ENCODE data around the gene SMKR1. TPM values are rescaled to one million over a fixed set of nuclear protein-coding genes. Genes with fewer than 3 reads are reported as not detected.

Gene SMKR1
- total and polyA plus RNA-seq, 9 of the 15 experiments (the other 6 are each of a cell fraction or from before 2014, with no cell fraction given), result 0.58 to 1.8 (median 0.93) TPM; not detected in 1

- BruUV-seq (replicated peaks), result no TSS peak
- DNase-seq (ENCODE audit: extremely low read depth in 1 of 4, low spot score in 3 of 4), result peak; percentile 73 to 88 (median 83)
- in situ Hi-C loops (cut with MboI), result no loop called here
- Histone ChIP-seq H3K9ac (ENCODE audit: insufficient read depth in 1 of 2, low read depth in 2 of 2, low read length in 2 of 2) (peak overlapping the region in 1 of 2 experiments; percentile 41; a peak in 1 of 4 replicates), H3K27me3 (ENCODE audit: control insufficient read depth in 2 of 2, insufficient read depth in 2 of 2, low read length in 2 of 2) (peaks cover 14 to 31% of the 10 kb centered on the region in 2 experiments; a peak in 4 of 5 replicates), H3K9me3 (replicated peaks; ENCODE audit: control insufficient read depth, insufficient read depth, low read depth, low read length) (no peaks in the 10 kb centered on the region), H3K27ac (ENCODE audit: extremely low read depth, low read depth, low read length) (no peak overlapping the region), H3K79me2 (ENCODE audit: control insufficient read depth, insufficient read depth, low read length) (no peaks in the 10 kb centered on the region), H4K20me1 (replicated peaks; ENCODE audit: control insufficient read depth, insufficient read depth, low read length) (no peaks in the 10 kb centered on the region), H3K4me2 (ENCODE audit: insufficient read depth, low read length) (peak overlapping the region; percentile 17; the same call in 1 of the 2 replicates), H2AFZ (ENCODE audit: low read depth, low read length) (peak overlapping the region; percentile 1; the same call in 1 of the 2 replicates), H3K4me1 (replicated peaks in 1 of 2; ENCODE audit: control insufficient read depth in 2 of 2, insufficient read depth in 2 of 2, low read length in 2 of 2) (peaks cover 4 to 13% of the 10 kb centered on the region in 2 experiments; a peak in 3 of 5 replicates), H3K36me3 (ENCODE audit: control insufficient read depth, insufficient read depth, low read length) (no peaks in the 10 kb centered on the region), H3K4me3 (no peak overlapping the region), H3K9me1 (ENCODE audit: control insufficient read depth, insufficient read depth, low read length) (no peaks in the 10 kb centered on the region)
- 2% methylated on average over 8 of the region's 8 CpGs for WGBS (ENCODE audit: insufficient coverage, low coverage, missing lambda C conversion rate)
- ATAC-seq, result peak; percentile 84
- intact Hi-C loops (cut with micrococcal nuclease), result no loop called here
- ChIA-PET POLR2A (interaction anchor here (1.0 kb wide), 1 partner anchor 9 kb away, joined by 4 read pairs; no protein-coding TSS in a partner anchor), CTCF (ENCODE audit: low intra/inter-chr PET ratio) (no interaction called here)
- peak; percentile 60 for FAIRE-seq
- TF ChIP-seq BRCA1 (IDR thresholded peaks at IDR 0.05), result no peak
- no peak for TF ChIP-seq BRCA1 (CRISPR knock-in tag; IDR thresholded peaks at IDR 0.05)
- peak; percentile 56 for TF ChIP-seq EP300 (IDR thresholded peaks at IDR 0.05; ENCODE audit: low read length)
- TF ChIP-seq SFPQ (IDR thresholded peaks at IDR 0.05; ENCODE audit: low read depth, low read length), result no peak
- TF ChIP-seq ZNF175 (CRISPR knock-in tag; IDR thresholded peaks at IDR 0.05; ENCODE audit: low read depth), result peak; percentile 40; the same call in 1 of the 2 replicates
- TF ChIP-seq IRF1 (CRISPR knock-in tag; IDR thresholded peaks at IDR 0.05; ENCODE audit: borderline replicate concordance), result no peak
- TF ChIP-seq SOX6 (IDR thresholded peaks at IDR 0.05), result peak; percentile 53; the same call in 1 of the 2 replicates
- TF ChIP-seq POLR2AphosphoS5 (IDR thresholded peaks at IDR 0.05; ENCODE audit: control insufficient read depth, insufficient read depth, low read depth, low read length), result peak; percentile 88
- TF ChIP-seq MTA1 (IDR thresholded peaks at IDR 0.05; ENCODE audit: borderline replicate concordance), result no peak
- peak; percentile 29; the same call in 1 of the 2 replicates for TF ChIP-seq CREB1 (IDR thresholded peaks at IDR 0.05)
- TF ChIP-seq CREB1 (CRISPR knock-in tag; IDR thresholded peaks at IDR 0.05), result no peak
- TF ChIP-seq ZBTB9 (CRISPR knock-in tag; IDR thresholded peaks at IDR 0.05), result peak; percentile 52; the same call in 1 of the 2 replicates
- peak in 1 of 2 experiments; percentile 26; a peak in 1 of 4 replicates for TF ChIP-seq HDAC1 (IDR thresholded peaks at IDR 0.05)
- TF ChIP-seq YY1 (IDR thresholded peaks at IDR 0.05; ENCODE audit: borderline replicate concordance in 1 of 3, control insufficient read depth in 1 of 3, extremely low read depth in 1 of 3, insufficient read depth in 3 of 3, insufficient read length in 1 of 3, insufficient replicate concordance in 2 of 3, low read depth in 1 of 3, low read length in 2 of 3), result no peak
- no peak for TF ChIP-seq CREBBP (IDR thresholded peaks at IDR 0.05; ENCODE audit: low read depth, low read length)
- TF ChIP-seq HDAC3 (IDR thresholded peaks at IDR 0.05; ENCODE audit: borderline replicate concordance, partially characterized antibody), result peak; percentile 16
- peak; percentile 89 for TF ChIP-seq TAL1 (IDR thresholded peaks at IDR 0.05)
- peak; percentile 31; the same call in 1 of the 2 replicates for TF ChIP-seq ZEB2 (IDR thresholded peaks at IDR 0.05)
- TF ChIP-seq NBN (IDR thresholded peaks at IDR 0.05; ENCODE audit: low read depth), result 0 out of 2 replicates have a peak, but pooled peaks have one; percentile 27
Observed at GRCh38 chr7:129559564-129559963, 57.2 kb downstream of the SMKR1 start.
